GM12878 (cell line): Measurements from ENCODE around the gene MAFB. TPM values are rescaled to one million over a fixed set of nuclear protein-coding genes. Genes with fewer than 3 reads are reported as not detected.

ENCODE experiments used
- ATAC-seq: fragments of 200-7000 bp; cut with Tn5 transposase; 3 replicates; pipeline ENCODE4 v1.9.1; 2020; ENCODE audit warnings: mild to moderate bottlenecking, moderate library complexity
- BruUV-seq: library from RNA; stranded (reverse); fragments of 400-500 nt; replicated peaks from 2 replicates; lab custom pipeline; 2021; lab: Mats Ljungman, UMichigan
- CTCF ChIA-PET: fragments of 300-600 bp; sonication (Branson Sonifier 250); formaldehyde crosslinking; extraction: SDS; loops from one replicate; lab custom pipeline; 2021; ENCODE audit warnings: inconsistent platforms; lab: Yijun Ruan, JAX
- POLR2A ChIA-PET: fragments of 350-600 bp; formaldehyde crosslinking; extraction: SDS; loops from one replicate; lab custom pipeline; 2021; ENCODE audit warnings: inconsistent platforms; lab: Charles Lee
- RAD21 ChIA-PET: fragments of 300-600 bp; sonication (Branson Sonifier 250); formaldehyde crosslinking; loops from one replicate; lab custom pipeline; 2023; ENCODE audit warnings: antibody characterized with exemption; ENCODE audit not compliant: unreplicated experiment; lab: Charles Lee
- SMC1A ChIA-PET: fragments of 300-600 bp; sonication (Branson Sonifier 250); formaldehyde crosslinking; loops from one replicate; lab custom pipeline; 2023; ENCODE audit not compliant: unreplicated experiment, uncharacterized antibody; lab: Charles Lee
- DNase-seq: peaks from one replicate; pipeline ENCODE4 v3.0.0-alpha.2; 2011; ENCODE audit warnings: low read depth, low spot score
- FAIRE-seq: peaks from 3 replicates; lab custom pipeline; 2011; peaks lifted over from hg19 to GRCh38; lab: Jason Lieb, UNC
- H2AFZ ChIP-seq: 2 replicates; pipeline ENCODE4 v1.6.0; 2011; ENCODE audit warnings: low read depth, low read length, control low read depth; ENCODE audit not compliant: control insufficient read depth
- H3K27ac ChIP-seq: 2 replicates; pipeline ENCODE4 v1.5.1; 2011; ENCODE audit warnings: control low read depth; ENCODE audit not compliant: control insufficient read depth, insufficient read depth
- H3K27me3 ChIP-seq, 2 experiments: replicated peaks in 1 of 2; 2 replicates each; pipeline versions ENCODE4 v1.6.0 to v1.6.1; 2011; ENCODE audit warnings: low read length in 1 of 2; ENCODE audit not compliant: control insufficient read depth in 2 of 2, insufficient read depth in 2 of 2
- H3K36me3 ChIP-seq, 2 experiments: 2 replicates each; pipeline ENCODE4 v1.5.1; 2011; ENCODE audit warnings: low read length in 1 of 2; ENCODE audit not compliant: control insufficient read depth in 2 of 2, insufficient read depth in 2 of 2
- H3K4me1 ChIP-seq: 2 replicates; pipeline ENCODE4 v1.6.1; 2011; ENCODE audit warnings: mild to moderate bottlenecking, low read length, moderate library complexity, mixed read lengths; ENCODE audit not compliant: control insufficient read depth, insufficient read depth
- H3K4me2 ChIP-seq: 2 replicates; pipeline ENCODE4 v1.6.0; 2011; ENCODE audit warnings: control low read depth; ENCODE audit not compliant: control insufficient read depth, insufficient read depth
- H3K4me3 ChIP-seq: fragments of 200-600 bp; sonication (generic); 2 replicates; pipeline ENCODE4 v1.5.1; 2016
- H3K79me2 ChIP-seq: 2 replicates; pipeline ENCODE4 v1.6.0; 2011; ENCODE audit warnings: low read length; ENCODE audit not compliant: control insufficient read depth, insufficient read depth
- H3K9ac ChIP-seq: 2 replicates; pipeline ENCODE4 v1.8.0; 2011; ENCODE audit warnings: low read length, control low read depth, mixed read lengths; ENCODE audit not compliant: control insufficient read depth, insufficient read depth
- H3K9me3 ChIP-seq: replicated peaks from 3 replicates; pipeline ENCODE4 v1.5.1; 2011; ENCODE audit warnings: mild to moderate bottlenecking, low read length; ENCODE audit not compliant: control insufficient read depth, insufficient read depth
- H4K20me1 ChIP-seq: 2 replicates; pipeline ENCODE4 v1.6.0; 2011; ENCODE audit not compliant: control insufficient read depth, insufficient read depth
- CEBPZ ChIP-seq: fragments of 150-350 bp; IDR thresholded peaks from 2 replicates; pipeline ENCODE4 v1.6.1; 2016; ENCODE audit warnings: low read depth, low read length
- CHD2 ChIP-seq: IDR thresholded peaks from 2 replicates; pipeline ENCODE4 v1.6.1; 2011; ENCODE audit warnings: low read depth, low read length, improper control_type of control experiment, borderline replicate concordance
- CREB1 ChIP-seq: IDR thresholded peaks from 2 replicates; pipeline ENCODE4 v1.6.1; 2012; ENCODE audit warnings: low read depth, mild to moderate bottlenecking, inconsistent platforms
- CREM ChIP-seq: IDR thresholded peaks from 2 replicates; pipeline ENCODE4 v1.6.1; 2014; ENCODE audit warnings: antibody characterized with exemption, low read depth
- ELK1 ChIP-seq: IDR thresholded peaks from 2 replicates; pipeline ENCODE4 v1.6.1; 2012; ENCODE audit warnings: low read depth, low read length, improper control_type of control experiment
- MEF2B ChIP-seq: fragments of 450-650 bp; IDR thresholded peaks from 2 replicates; pipeline ENCODE4 v1.6.1; 2018; ENCODE audit warnings: mild to moderate bottlenecking, moderate library complexity; ENCODE audit not compliant: partially characterized antibody, poor library complexity, severe bottlenecking
- RBBP5 ChIP-seq: fragments of 200-600 bp; sonication (generic); conservative IDR thresholded peaks from 2 replicates; pipeline ENCODE4 v1.6.1; 2016
- RELA ChIP-seq: fragments of 450-650 bp; IDR thresholded peaks from 2 replicates; pipeline ENCODE4 v1.8.0; 2014; ENCODE audit warnings: borderline replicate concordance; ENCODE audit not compliant: partially characterized antibody
- SRF ChIP-seq, 2 experiments: IDR thresholded peaks; 2 replicates each; pipeline ENCODE4 v1.6.1; 2011; ENCODE audit warnings: low read depth in 2 of 2, low read length in 2 of 2, mild to moderate bottlenecking in 1 of 2, moderate library complexity in 1 of 2
- WGBS: methylation state at CpG from one replicate; pipeline ENCODE4 v1.1.6; 2016; ENCODE audit warnings: low lambda C conversion rate; ENCODE audit not compliant: insufficient replicate concordance, insufficient coverage; ENCODE audit errors: missing lambda C conversion rate; 5-methylcytosine and 5-hydroxymethylcytosine counted together
- in situ Hi-C: fragments of 300-500 bp; cut with MboI; formaldehyde crosslinking; loops from 9 replicates; pipeline ENCODE4 v1.14.3; 2018; ENCODE audit warnings: mixed read lengths
- intact Hi-C: fragments of 100-400 bp; cut with micrococcal nuclease; formaldehyde crosslinking; loops from one replicate; pipeline ENCODE4 v1.14.2; 2022; ENCODE audit not compliant: unreplicated experiment
- polyA plus RNA-seq, 11 experiments: library from polyadenylated mRNA; depleted of rRNA in 4 of 11; unstranded in 6 of 11; stranded (reverse) in 5 of 11; fragments of >200 nt; fragmentation: Nextera tagmentation in 4 of 11; fragmentation: Illumina TruSeq in 1 of 11; extraction: Ambion mirVana in 4 of 11; extraction: Trizol in 1 of 11; gene quantifications; 1 replicate in 1 of 11; 2 replicates in 10 of 11; pipeline versions ENCODE4 v1.2.1 to v1.2.3, GENCODE V29; 2011 to 2016; ENCODE audit warnings: inconsistent platforms in 2 of 11, missing spikeins in 2 of 11, low read depth in 1 of 11
- total RNA-seq, 4 experiments: library from RNA; depleted of rRNA in 3 of 4; stranded (reverse); fragments of >200 nt in 3 of 4; fragmentation: Illumina TruSeq in 1 of 4; extraction: Trizol in 1 of 4; gene quantifications; 2 replicates each; pipeline versions ENCODE4 v1.2.1 to v1.2.3, GENCODE V29; 2013 to 2021

MAFB gene
- total and polyA plus RNA-seq, 10 of the 15 experiments (the other 5 are each of a cell fraction or from before 2014, with no cell fraction given): 0.01 to 0.08 (median 0.01) TPM; not detected in 7

GRCh38 chr20:40668449-40669228, 20.4 kb downstream of the MAFB start:
- in situ Hi-C loops (no loop called here), intact Hi-C loops (no loop called here)
- no peak for DNase-seq
- Histone ChIP-seq H3K27me3 (no peaks in the 10 kb centered on the region), H3K4me1 (no peaks in the 10 kb centered on the region), H3K4me3 (no peak overlapping the region), H3K79me2 (no peaks in the 10 kb centered on the region), H3K4me2 (no peak overlapping the region), H4K20me1 (no peaks in the 10 kb centered on the region), H3K27ac (no peak overlapping the region), H3K36me3 (no peaks in the 10 kb centered on the region), H3K9ac (no peak overlapping the region), H3K9me3 (no peaks in the 10 kb centered on the region), H2AFZ (no peak overlapping the region)
- RAD21 ChIA-PET: no interaction called here
- no TSS peak for BruUV-seq
- CTCF ChIA-PET: no interaction called here
- POLR2A ChIA-PET: no interaction called here
- no peak for ATAC-seq
- TF ChIP-seq SRF (IDR thresholded peaks at IDR 0.05; ENCODE audit: low read depth in 2 of 2, low read length in 2 of 2) (no peak), CREB1 (no peak), CREM (no peak), MEF2B (no peak), RBBP5 (no peak), RELA (no peak), CHD2 (no peak), CEBPZ (no peak), ELK1 (no peak)
- WGBS: 25% methylated on average over 7 of the region's 7 CpGs
- FAIRE-seq: no peak
- SMC1A ChIA-PET: no interaction called here
